GM12892 (cell line): Measurements from ENCODE around the gene LCE1E.

Experiments used
- POLR2A ChIP-seq: IDR thresholded peaks from 2 replicates; pipeline ENCODE4 v1.6.1; 2011; ENCODE audit warnings: low read depth, low read length, control low read depth
- POLR2AphosphoS5 ChIP-seq: IDR thresholded peaks from 2 replicates; pipeline ENCODE4 v1.6.1; 2011; ENCODE audit warnings: low read depth, low read length, control low read depth
- TAF1 ChIP-seq: IDR thresholded peaks from 2 replicates; pipeline ENCODE4 v1.6.1; 2011; ENCODE audit warnings: low read depth, mild to moderate bottlenecking, control low read depth, low read length, borderline replicate concordance

DNA sequence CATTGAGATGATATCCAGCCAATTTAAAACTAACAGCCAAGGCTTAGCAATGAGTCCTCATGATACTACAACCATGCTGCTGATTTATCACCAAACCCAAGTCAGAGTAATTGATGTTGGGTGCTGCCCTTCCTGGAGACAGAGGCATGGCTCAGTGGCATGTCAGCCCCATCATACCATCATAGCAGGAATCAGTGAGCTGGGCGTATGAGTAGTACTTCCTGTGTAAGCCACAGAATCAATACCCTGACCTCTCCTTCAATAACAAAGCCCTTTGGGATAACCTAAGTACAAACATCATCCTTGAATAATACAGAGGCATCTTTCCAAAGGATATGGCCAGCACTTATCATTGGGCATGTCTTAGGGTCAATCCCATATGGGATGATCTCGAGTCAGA lies 3.0 kb upstream of the LCE1E start:
- TF ChIP-seq POLR2A (no peak), TAF1 (no peak), POLR2AphosphoS5 (no peak)
